H1 (cell line): ENCODE data around the gene CIRBP. TPM values are rescaled to one million over a fixed set of nuclear protein-coding genes. Genes with fewer than 3 reads are reported as not detected.

Experiments used
- CHD1 ChIP-seq: IDR thresholded peaks from 2 replicates; pipeline ENCODE4 v1.6.1; 2012; ENCODE audit warnings: low read depth, low read length, improper control_type of control experiment
- FOSL1 ChIP-seq: IDR thresholded peaks from 2 replicates; pipeline ENCODE4 v1.6.1; 2011; ENCODE audit warnings: mild to moderate bottlenecking, low read depth, low read length, moderate library complexity; ENCODE audit not compliant: insufficient read depth
- HDAC2 ChIP-seq, 2 experiments: fragments of 300-600 bp in 1 of 2; sonication (generic) in 1 of 2; IDR thresholded peaks; 2 replicates each; pipeline ENCODE4 v1.6.1; 2011 to 2012; ENCODE audit warnings: low read depth in 2 of 2, low read length in 2 of 2, mild to moderate bottlenecking in 2 of 2, moderate library complexity in 2 of 2, borderline replicate concordance in 1 of 2, inconsistent platforms in 1 of 2
- MAFK ChIP-seq: IDR thresholded peaks from 2 replicates; pipeline ENCODE4 v1.6.1; 2012; ENCODE audit warnings: low read depth, mild to moderate bottlenecking, improper control_type of control experiment, low read length
- RFX5 ChIP-seq: IDR thresholded peaks from 2 replicates; pipeline ENCODE4 v1.6.1; 2011; ENCODE audit warnings: low read depth, low read length, improper control_type of control experiment, borderline replicate concordance
- polyA plus RNA-seq, 7 experiments: library from polyadenylated mRNA; depleted of rRNA in 3 of 7; stranded (reverse) in 5 of 7; unstranded in 2 of 7; fragments of >200 nt in 5 of 7; fragments of 200-250 nt in 2 of 7; gene quantifications; 1 replicate in 5 of 7; 2 replicates in 1 of 7; 4 replicates in 1 of 7; pipeline versions ENCODE4 v1.2.1 to v1.2.3, GENCODE V29; 2011 to 2013; ENCODE audit warnings: missing spikeins in 2 of 7, mixed read lengths in 2 of 7
- total RNA-seq: library from RNA; stranded (reverse); fragmentation: NEBNext Ultra II Directional; extraction: Animal tissue kit (Norgen Biotek cat#: 25700); gene quantifications from 2 replicates; pipeline ENCODE4 v1.2.1, GENCODE V29; 2021
- TF ChIP-seq, protein P1 (sequence below): fragments of 300-600 bp; sonication (generic); IDR thresholded peaks from 2 replicates; pipeline ENCODE4 v1.7.1; 2012; ENCODE audit warnings: low read length, moderate library complexity, mild to moderate bottlenecking, inconsistent platforms; ENCODE audit not compliant: insufficient replicate concordance
- TF ChIP-seq, protein P2 (sequence below): IDR thresholded peaks from 2 replicates; pipeline ENCODE4 v1.6.1; 2012; ENCODE audit warnings: low read length, inconsistent platforms

The CIRBP gene
- total and polyA plus RNA-seq, 2 of the 8 experiments (the other 6 are each of a cell fraction or from before 2014, with no cell fraction given) = 175 to 199 TPM

DNA sequence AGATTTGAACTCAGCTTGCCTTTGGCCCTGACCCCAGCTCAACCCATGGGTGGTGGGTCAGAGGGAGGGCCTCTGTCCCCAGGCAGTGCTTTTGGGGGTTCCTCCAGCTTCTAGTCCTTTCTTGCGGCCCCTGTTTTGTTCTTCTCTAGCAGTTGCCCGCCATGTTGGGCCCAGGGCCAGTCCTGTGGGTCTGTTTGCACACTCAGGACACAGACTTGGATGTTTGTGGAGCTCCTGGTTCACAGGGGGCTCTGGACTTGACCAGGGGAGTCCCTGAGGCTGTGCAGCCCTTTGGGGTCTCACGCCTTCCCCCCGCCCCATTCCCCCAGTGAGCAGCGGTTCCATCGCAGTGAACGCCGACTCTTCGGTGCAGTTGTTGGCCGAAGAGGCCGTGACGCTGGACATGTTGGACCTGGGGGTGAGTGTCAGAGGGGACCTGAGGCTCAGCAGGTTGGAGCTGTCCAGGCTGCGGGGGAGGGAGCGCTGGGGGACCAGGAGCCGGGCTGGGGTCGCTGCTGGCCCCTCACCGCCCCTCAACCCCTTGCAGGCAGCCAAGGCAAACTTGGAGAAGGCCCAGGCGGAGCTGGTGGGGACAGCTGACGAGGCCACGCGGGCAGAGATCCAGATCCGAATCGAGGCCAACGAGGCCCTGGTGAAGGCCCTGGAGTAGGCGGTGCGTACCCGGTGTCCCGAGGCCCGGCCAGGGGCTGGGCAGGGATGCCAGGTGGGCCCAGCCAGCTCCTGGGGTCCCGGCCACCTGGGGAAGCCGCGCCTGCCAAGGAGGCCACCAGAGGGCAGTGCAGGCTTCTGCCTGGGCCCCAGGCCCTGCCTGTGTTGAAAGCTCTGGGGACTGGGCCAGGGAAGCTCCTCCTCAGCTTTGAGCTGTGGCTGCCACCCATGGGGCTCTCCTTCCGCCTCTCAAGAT lies 25.1 kb upstream of the CIRBP start (continued):
- TF ChIP-seq, protein P1, sequence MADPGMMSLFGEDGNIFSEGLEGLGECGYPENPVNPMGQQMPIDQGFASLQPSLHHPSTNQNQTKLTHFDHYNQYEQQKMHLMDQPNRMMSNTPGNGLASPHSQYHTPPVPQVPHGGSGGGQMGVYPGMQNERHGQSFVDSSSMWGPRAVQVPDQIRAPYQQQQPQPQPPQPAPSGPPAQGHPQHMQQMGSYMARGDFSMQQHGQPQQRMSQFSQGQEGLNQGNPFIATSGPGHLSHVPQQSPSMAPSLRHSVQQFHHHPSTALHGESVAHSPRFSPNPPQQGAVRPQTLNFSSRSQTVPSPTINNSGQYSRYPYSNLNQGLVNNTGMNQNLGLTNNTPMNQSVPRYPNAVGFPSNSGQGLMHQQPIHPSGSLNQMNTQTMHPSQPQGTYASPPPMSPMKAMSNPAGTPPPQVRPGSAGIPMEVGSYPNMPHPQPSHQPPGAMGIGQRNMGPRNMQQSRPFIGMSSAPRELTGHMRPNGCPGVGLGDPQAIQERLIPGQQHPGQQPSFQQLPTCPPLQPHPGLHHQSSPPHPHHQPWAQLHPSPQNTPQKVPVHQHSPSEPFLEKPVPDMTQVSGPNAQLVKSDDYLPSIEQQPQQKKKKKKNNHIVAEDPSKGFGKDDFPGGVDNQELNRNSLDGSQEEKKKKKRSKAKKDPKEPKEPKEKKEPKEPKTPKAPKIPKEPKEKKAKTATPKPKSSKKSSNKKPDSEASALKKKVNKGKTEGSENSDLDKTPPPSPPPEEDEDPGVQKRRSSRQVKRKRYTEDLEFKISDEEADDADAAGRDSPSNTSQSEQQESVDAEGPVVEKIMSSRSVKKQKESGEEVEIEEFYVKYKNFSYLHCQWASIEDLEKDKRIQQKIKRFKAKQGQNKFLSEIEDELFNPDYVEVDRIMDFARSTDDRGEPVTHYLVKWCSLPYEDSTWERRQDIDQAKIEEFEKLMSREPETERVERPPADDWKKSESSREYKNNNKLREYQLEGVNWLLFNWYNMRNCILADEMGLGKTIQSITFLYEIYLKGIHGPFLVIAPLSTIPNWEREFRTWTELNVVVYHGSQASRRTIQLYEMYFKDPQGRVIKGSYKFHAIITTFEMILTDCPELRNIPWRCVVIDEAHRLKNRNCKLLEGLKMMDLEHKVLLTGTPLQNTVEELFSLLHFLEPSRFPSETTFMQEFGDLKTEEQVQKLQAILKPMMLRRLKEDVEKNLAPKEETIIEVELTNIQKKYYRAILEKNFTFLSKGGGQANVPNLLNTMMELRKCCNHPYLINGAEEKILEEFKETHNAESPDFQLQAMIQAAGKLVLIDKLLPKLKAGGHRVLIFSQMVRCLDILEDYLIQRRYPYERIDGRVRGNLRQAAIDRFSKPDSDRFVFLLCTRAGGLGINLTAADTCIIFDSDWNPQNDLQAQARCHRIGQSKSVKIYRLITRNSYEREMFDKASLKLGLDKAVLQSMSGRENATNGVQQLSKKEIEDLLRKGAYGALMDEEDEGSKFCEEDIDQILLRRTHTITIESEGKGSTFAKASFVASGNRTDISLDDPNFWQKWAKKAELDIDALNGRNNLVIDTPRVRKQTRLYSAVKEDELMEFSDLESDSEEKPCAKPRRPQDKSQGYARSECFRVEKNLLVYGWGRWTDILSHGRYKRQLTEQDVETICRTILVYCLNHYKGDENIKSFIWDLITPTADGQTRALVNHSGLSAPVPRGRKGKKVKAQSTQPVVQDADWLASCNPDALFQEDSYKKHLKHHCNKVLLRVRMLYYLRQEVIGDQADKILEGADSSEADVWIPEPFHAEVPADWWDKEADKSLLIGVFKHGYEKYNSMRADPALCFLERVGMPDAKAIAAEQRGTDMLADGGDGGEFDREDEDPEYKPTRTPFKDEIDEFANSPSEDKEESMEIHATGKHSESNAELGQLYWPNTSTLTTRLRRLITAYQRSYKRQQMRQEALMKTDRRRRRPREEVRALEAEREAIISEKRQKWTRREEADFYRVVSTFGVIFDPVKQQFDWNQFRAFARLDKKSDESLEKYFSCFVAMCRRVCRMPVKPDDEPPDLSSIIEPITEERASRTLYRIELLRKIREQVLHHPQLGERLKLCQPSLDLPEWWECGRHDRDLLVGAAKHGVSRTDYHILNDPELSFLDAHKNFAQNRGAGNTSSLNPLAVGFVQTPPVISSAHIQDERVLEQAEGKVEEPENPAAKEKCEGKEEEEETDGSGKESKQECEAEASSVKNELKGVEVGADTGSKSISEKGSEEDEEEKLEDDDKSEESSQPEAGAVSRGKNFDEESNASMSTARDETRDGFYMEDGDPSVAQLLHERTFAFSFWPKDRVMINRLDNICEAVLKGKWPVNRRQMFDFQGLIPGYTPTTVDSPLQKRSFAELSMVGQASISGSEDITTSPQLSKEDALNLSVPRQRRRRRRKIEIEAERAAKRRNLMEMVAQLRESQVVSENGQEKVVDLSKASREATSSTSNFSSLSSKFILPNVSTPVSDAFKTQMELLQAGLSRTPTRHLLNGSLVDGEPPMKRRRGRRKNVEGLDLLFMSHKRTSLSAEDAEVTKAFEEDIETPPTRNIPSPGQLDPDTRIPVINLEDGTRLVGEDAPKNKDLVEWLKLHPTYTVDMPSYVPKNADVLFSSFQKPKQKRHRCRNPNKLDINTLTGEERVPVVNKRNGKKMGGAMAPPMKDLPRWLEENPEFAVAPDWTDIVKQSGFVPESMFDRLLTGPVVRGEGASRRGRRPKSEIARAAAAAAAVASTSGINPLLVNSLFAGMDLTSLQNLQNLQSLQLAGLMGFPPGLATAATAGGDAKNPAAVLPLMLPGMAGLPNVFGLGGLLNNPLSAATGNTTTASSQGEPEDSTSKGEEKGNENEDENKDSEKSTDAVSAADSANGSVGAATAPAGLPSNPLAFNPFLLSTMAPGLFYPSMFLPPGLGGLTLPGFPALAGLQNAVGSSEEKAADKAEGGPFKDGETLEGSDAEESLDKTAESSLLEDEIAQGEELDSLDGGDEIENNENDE = no peak
- TF ChIP-seq FOSL1 (no peak), CHD1 (no peak), HDAC2 (IDR thresholded peaks at IDR 0.05; ENCODE audit: borderline replicate concordance in 1 of 2, low read depth in 2 of 2, low read length in 2 of 2) (no peak), RFX5 (no peak), MAFK (no peak)
- TF ChIP-seq, protein P2, sequence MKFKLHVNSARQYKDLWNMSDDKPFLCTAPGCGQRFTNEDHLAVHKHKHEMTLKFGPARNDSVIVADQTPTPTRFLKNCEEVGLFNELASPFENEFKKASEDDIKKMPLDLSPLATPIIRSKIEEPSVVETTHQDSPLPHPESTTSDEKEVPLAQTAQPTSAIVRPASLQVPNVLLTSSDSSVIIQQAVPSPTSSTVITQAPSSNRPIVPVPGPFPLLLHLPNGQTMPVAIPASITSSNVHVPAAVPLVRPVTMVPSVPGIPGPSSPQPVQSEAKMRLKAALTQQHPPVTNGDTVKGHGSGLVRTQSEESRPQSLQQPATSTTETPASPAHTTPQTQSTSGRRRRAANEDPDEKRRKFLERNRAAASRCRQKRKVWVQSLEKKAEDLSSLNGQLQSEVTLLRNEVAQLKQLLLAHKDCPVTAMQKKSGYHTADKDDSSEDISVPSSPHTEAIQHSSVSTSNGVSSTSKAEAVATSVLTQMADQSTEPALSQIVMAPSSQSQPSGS = no peak
